Skeletal muscle tissue (tissue), 4 donors: ENCODE results near the gene DVL2. TPM values are rescaled to one million over a fixed set of nuclear protein-coding genes. Genes with fewer than 3 reads are reported as not detected.

Source experiments
- H3K27ac ChIP-seq: one replicate; pipeline ENCODE4 v1.7.0; 2013; ENCODE audit warnings: mild to moderate bottlenecking, low read depth, low read length, inconsistent platforms
- H3K27me3 ChIP-seq, 3 donors: one replicate each; pipeline ENCODE4 v1.7.0; 2013; ENCODE audit warnings: low read length in 3 of 3; ENCODE audit not compliant: control insufficient read depth in 3 of 3, insufficient read depth in 3 of 3
- H3K36me3 ChIP-seq, 3 donors: one replicate each; pipeline ENCODE4 v1.7.0; 2013; ENCODE audit warnings: low read length in 3 of 3; ENCODE audit not compliant: control insufficient read depth in 3 of 3, insufficient read depth in 3 of 3
- H3K4me1 ChIP-seq, 3 donors: one replicate each; pipeline ENCODE4 v1.7.0; 2013; ENCODE audit warnings: low read length in 3 of 3, mild to moderate bottlenecking in 3 of 3; ENCODE audit not compliant: control insufficient read depth in 3 of 3, insufficient read depth in 3 of 3
- H3K4me3 ChIP-seq, 3 donors: one replicate each; pipeline ENCODE4 v1.7.0; 2013; ENCODE audit warnings: low read length in 3 of 3
- H3K9ac ChIP-seq, 3 donors: one replicate each; pipeline ENCODE4 v1.7.0; 2013; ENCODE audit warnings: low read length in 3 of 3, mild to moderate bottlenecking in 3 of 3, moderate library complexity in 2 of 3, low read depth in 1 of 3
- H3K9me3 ChIP-seq, 3 donors: one replicate each; pipeline ENCODE4 v1.7.0; 2013; ENCODE audit warnings: low read length in 3 of 3; ENCODE audit not compliant: control insufficient read depth in 3 of 3
- total RNA-seq: library from RNA; depleted of rRNA; stranded (reverse); fragments of >200 nt; gene quantifications from one replicate; pipeline ENCODE4 v1.2.3, GENCODE V29; 2014
- donor health status: Osteomylitis.

DVL2 gene
- total RNA-seq, 1 donor from 2014 or later, result 63.2 TPM

DNA sequence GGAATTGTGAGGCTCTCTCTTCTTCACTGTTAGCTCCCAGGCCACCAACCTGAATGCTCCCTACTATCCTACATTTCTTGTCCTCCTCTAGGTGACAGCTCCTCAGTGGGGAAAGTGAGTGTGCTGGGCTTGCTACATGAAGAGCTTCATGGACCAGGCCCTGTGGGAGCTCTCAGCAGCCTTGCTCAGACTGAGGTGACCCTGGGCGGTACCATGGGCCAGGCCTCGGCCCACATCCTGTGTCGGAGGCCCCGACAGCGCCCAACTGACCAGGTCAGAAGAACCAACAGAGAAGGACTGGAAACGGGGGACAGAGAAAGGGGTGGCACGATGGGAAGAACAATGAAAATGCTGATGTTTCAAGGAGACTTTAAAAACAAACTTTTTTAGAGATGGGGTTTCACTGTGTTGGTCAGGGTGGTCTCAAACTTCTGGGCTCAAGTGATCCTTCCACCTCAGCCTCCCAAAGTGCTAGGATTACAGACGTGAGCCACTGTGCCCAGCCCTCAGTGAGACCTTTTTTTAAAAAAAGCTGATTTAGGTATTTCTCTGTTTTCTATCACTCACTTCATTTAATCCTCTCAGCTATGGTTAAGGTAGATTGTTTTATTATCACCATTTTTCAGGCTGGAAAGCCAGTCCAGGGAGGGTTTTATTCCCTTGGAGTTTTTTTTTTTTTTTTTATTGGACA is 22.6 kb upstream of the DVL2 start:
- Histone ChIP-seq H3K27me3 (peaks cover 11 to 18% (median 18%) of the 10 kb centered on the region in 3 donors), H3K9ac (no peak overlapping the region), H3K4me1 (peaks cover 18 to 22% (median 18%) of the 10 kb centered on the region in 3 donors), H3K27ac (no peak overlapping the region), H3K36me3 (peaks cover 39 to 52% (median 44%) of the 10 kb centered on the region in 3 donors), H3K9me3 (no peaks in the 10 kb centered on the region), H3K4me3 (no peak overlapping the region)

- Histone ChIP-seq H3K36me3 (peaks cover 37 to 50% (median 43%) of the 10 kb centered on the region in 3 donors), H3K4me1 (peaks cover 22 to 25% (median 24%) of the 10 kb centered on the region in 3 donors), H3K4me3 (no peak overlapping the region), H3K9me3 (no peaks in the 10 kb centered on the region), H3K9ac (no peak overlapping the region), H3K27me3 (no peaks in the 10 kb centered on the region), H3K27ac (no peak overlapping the region)
Observed at GRCh38 chr17:7254511-7254910, 20.2 kb upstream of the DVL2 start.

- H3K4me3 ChIP-seq, result peak overlapping the region; percentile 64 to 92 (median 89)
- H3K4me1 ChIP-seq, result peaks cover 32 to 36% (median 35%) of the 10 kb centered on the region in 3 donors
- peaks cover 25 to 37% (median 30%) of the 10 kb centered on the region in 3 donors for H3K36me3 ChIP-seq
- no peaks in the 10 kb centered on the region for H3K9me3 ChIP-seq
- H3K27me3 ChIP-seq, result no peaks in the 10 kb centered on the region
- peak overlapping the region; percentile 98 to 99 (median 99) for H3K9ac ChIP-seq
- peak overlapping the region; percentile 100 for H3K27ac ChIP-seq
Observed at GRCh38 chr17:7253082-7253481, 18.8 kb upstream of the DVL2 start.

GRCh38 chr17:7252176-7253043 is 18.1 kb upstream of the DVL2 start, which contains the start of gene ELP5:
TSS of gene ELP5 (plus strand) at chr17:7252215. CDS start at chr17:7252551, 336 bp downstream.
- H3K27me3 ChIP-seq, result no peaks in the 10 kb centered on the region

DNA sequence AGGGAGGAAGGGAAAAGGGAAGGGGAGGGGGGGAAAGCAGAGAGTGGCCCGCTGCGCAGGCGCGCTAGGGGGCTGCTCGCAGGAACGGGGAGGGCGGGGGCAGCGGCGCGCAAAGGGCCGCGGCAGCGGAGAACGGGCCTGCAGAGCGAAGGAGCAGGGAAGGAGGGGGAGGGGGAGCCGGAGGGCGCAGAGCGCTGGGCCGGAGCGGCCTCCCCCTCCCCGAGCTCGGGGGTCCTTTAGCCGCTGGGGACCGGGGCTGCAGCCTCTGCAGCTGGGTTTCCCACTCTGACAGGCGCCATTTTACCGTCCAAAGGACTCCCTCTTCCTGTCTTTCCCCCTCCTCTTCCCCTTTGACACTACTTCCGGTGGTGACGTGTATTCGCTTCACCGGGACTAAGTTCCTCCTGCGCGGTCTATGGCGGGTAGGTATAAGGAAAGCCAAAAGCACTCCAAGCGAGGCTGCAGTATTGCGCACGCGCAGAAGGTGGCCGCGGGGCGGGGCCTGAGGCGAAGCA is 17.4 kb upstream of the DVL2 start, which contains the start of gene CTDNEP1:
Gene CTDNEP1 (minus strand): TSS at position 74 of the 515 bp plus-strand sequence. CDS start 438 bp downstream, outside the sequence.
- Histone ChIP-seq H3K27me3 (no peaks in the 10 kb centered on the region), H3K36me3 (peaks cover 19 to 30% (median 27%) of the 10 kb centered on the region in 3 donors), H3K27ac (peak within 1 kb of the TSS; percentile 100), H3K4me1 (peaks cover 39 to 47% (median 45%) of the 10 kb centered on the region in 3 donors), H3K9ac (peak within 1 kb of the TSS; percentile 98 to 99 (median 99)), H3K9me3 (no peaks in the 10 kb centered on the region), H3K4me3 (peak within 1 kb of the TSS; percentile 64 to 92 (median 89))

More at GRCh38 chr17:7252176-7253043, 18.1 kb upstream of the DVL2 start, which contains the start of gene ELP5:
- Histone ChIP-seq H3K27ac (peak within 1 kb of the TSS; percentile 100), H3K4me3 (peak within 1 kb of the TSS; percentile 64 to 92 (median 89)), H3K4me1 (peaks cover 38 to 41% (median 41%) of the 10 kb centered on the region in 3 donors), H3K9me3 (no peaks in the 10 kb centered on the region), H3K9ac (peak within 1 kb of the TSS; percentile 98 to 99 (median 99)), H3K36me3 (peaks cover 22 to 31% (median 30%) of the 10 kb centered on the region in 3 donors)

GRCh38 chr17:7250695-7251627 is 16.6 kb upstream of the DVL2 start:
- Histone ChIP-seq H3K9ac (peak overlapping the region; percentile 96 to 99 (median 98)), H3K36me3 (peaks cover 21 to 30% (median 30%) of the 10 kb centered on the region in 3 donors), H3K27ac (peak overlapping the region; percentile 100), H3K27me3 (no peaks in the 10 kb centered on the region), H3K9me3 (no peaks in the 10 kb centered on the region), H3K4me1 (peaks cover 39 to 47% (median 45%) of the 10 kb centered on the region in 3 donors), H3K4me3 (peak overlapping the region; percentile 64 to 92 (median 85))

- Histone ChIP-seq H3K27me3 (no peaks in the 10 kb centered on the region), H3K9ac (peak overlapping the region; percentile 96 to 99 (median 98)), H3K4me3 (peak overlapping the region; percentile 64 to 92 (median 76)), H3K4me1 (peaks cover 39 to 47% (median 45%) of the 10 kb centered on the region in 3 donors), H3K36me3 (peaks cover 20 to 31% (median 30%) of the 10 kb centered on the region in 3 donors), H3K9me3 (no peaks in the 10 kb centered on the region), H3K27ac (peak overlapping the region; percentile 100)
Observed at GRCh38 chr17:7249830-7250229, 15.5 kb upstream of the DVL2 start.

DNA sequence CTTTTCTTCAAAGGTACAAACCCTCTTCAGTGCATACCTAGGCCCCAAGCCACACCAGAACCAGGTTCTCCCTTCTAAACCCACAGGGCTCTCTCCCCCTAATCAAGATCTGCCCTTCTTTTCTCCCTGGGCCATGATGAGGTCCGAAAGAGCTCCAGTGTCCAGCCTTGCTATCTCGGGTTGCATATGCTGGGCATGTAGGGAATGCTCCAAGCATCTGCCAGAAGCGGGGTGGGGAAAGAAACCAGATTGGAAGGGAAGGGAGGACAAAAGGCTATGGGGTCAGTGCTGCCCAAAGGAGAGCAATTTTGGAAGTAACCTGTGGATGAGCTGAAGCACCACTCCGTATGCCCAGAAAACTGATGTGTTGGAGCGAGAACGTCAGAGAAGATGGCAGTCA is 14.9 kb upstream of the DVL2 start:
- Histone ChIP-seq H3K27me3 (no peaks in the 10 kb centered on the region), H3K36me3 (peaks cover 22 to 30% (median 30%) of the 10 kb centered on the region in 3 donors), H3K9ac (peak overlapping the region; percentile 60 to 98 (median 96)), H3K4me1 (peaks cover 39 to 47% (median 45%) of the 10 kb centered on the region in 3 donors), H3K4me3 (peak overlapping the region; percentile 45 to 92 (median 64)), H3K9me3 (no peaks in the 10 kb centered on the region), H3K27ac (peak overlapping the region; percentile 100)
